H9 (cell line): ENCODE results near the gene TMEM184A. TPM values are rescaled to one million over a fixed set of nuclear protein-coding genes. Genes with fewer than 3 reads are reported as not detected.

Experiments
- DNase-seq: peaks from one replicate; pipeline ENCODE4 v3.0.0-alpha.2; 2017
- H2AFZ ChIP-seq: one replicate; pipeline ENCODE4 v1.6.1; 2013; ENCODE audit warnings: mild to moderate bottlenecking, low read length, control low read depth, moderate library complexity
- H2AK5ac ChIP-seq: 2 replicates; pipeline ENCODE4 v1.6.1; 2013; ENCODE audit warnings: low read length, control low read depth, mixed read lengths; ENCODE audit not compliant: insufficient read length
- H2BK120ac ChIP-seq: one replicate; pipeline ENCODE4 v1.6.1; 2013; ENCODE audit warnings: low read depth, mild to moderate bottlenecking, low read length, control low read depth, inconsistent platforms; ENCODE audit not compliant: poor library complexity, severe bottlenecking
- H2BK12ac ChIP-seq: 2 replicates; pipeline ENCODE4 v1.6.1; 2013; ENCODE audit warnings: low read length, control low read depth, mixed read lengths, low read depth; ENCODE audit not compliant: insufficient read length
- H2BK15ac ChIP-seq: 2 replicates; pipeline ENCODE4 v1.6.1; 2013; ENCODE audit warnings: low read depth, low read length, control low read depth
- H2BK20ac ChIP-seq: one replicate; pipeline ENCODE4 v1.6.1; 2013; ENCODE audit warnings: low read depth, mild to moderate bottlenecking, low read length, control low read depth, inconsistent platforms; ENCODE audit not compliant: poor library complexity, severe bottlenecking
- H2BK5ac ChIP-seq: 2 replicates; pipeline ENCODE4 v1.6.1; 2013; ENCODE audit warnings: low read length, control low read depth, mixed read lengths; ENCODE audit not compliant: insufficient read length
- H3K14ac ChIP-seq: 2 replicates; pipeline ENCODE4 v1.6.1; 2013; ENCODE audit warnings: low read length, control low read depth; ENCODE audit not compliant: insufficient read depth
- H3K18ac ChIP-seq: 2 replicates; pipeline ENCODE4 v1.6.1; 2013; ENCODE audit warnings: low read depth, mild to moderate bottlenecking, mixed read lengths, low read length, control low read depth; ENCODE audit not compliant: insufficient read length
- H3K23ac ChIP-seq: 2 replicates; pipeline ENCODE4 v1.6.1; 2013; ENCODE audit warnings: low read length, control low read depth, mixed read lengths, low read depth; ENCODE audit not compliant: insufficient read length
- H3K23me2 ChIP-seq: 2 replicates; pipeline ENCODE4 v1.6.1; 2013; ENCODE audit warnings: low read depth, mild to moderate bottlenecking, mixed read lengths, low read length, control low read depth; ENCODE audit not compliant: insufficient read length, poor library complexity, severe bottlenecking
- H3K27ac ChIP-seq: 2 replicates; pipeline ENCODE4 v1.5.1; 2013; ENCODE audit warnings: low read length, control low read depth, mixed read lengths, low read depth; ENCODE audit not compliant: insufficient read length
- H3K27me3 ChIP-seq: 2 replicates; pipeline ENCODE4 v1.6.1; 2013; ENCODE audit warnings: low read length, control low read depth, inconsistent platforms; ENCODE audit not compliant: insufficient read depth
- H3K4ac ChIP-seq: 2 replicates; pipeline ENCODE4 v1.6.1; 2013; ENCODE audit warnings: low read depth, mild to moderate bottlenecking, control low read depth, inconsistent platforms, low read length, moderate library complexity
- H3K4me1 ChIP-seq: 2 replicates; pipeline ENCODE4 v1.6.1; 2013; ENCODE audit warnings: low read length, control low read depth, inconsistent platforms; ENCODE audit not compliant: insufficient read depth
- H3K4me2 ChIP-seq: 2 replicates; pipeline ENCODE4 v1.6.1; 2013; ENCODE audit warnings: low read length, control low read depth, mixed read lengths; ENCODE audit not compliant: insufficient read length, insufficient read depth
- H3K56ac ChIP-seq: 2 replicates; pipeline ENCODE4 v1.6.1; 2013; ENCODE audit warnings: low read depth, mild to moderate bottlenecking, mixed read lengths, low read length, control low read depth; ENCODE audit not compliant: insufficient read length
- H3K79me1 ChIP-seq: 2 replicates; pipeline ENCODE4 v1.6.1; 2013; ENCODE audit warnings: low read depth, mild to moderate bottlenecking, moderate library complexity, low read length, control low read depth, inconsistent platforms; ENCODE audit not compliant: insufficient read depth, poor library complexity, severe bottlenecking
- H3K79me2 ChIP-seq: 2 replicates; pipeline ENCODE4 v1.6.1; 2013; ENCODE audit warnings: low read length, control low read depth, inconsistent platforms; ENCODE audit not compliant: insufficient read depth
- H3K9ac ChIP-seq: 2 replicates; pipeline ENCODE4 v1.6.1; 2013; ENCODE audit warnings: low read length, control low read depth, mixed read lengths; ENCODE audit not compliant: insufficient read length; ENCODE audit errors: extremely low read depth
- H3K9me3 ChIP-seq: one replicate; pipeline ENCODE4 v1.6.1; 2013; ENCODE audit warnings: low read depth, low read length, inconsistent platforms; ENCODE audit not compliant: control insufficient read depth
- H3T11ph ChIP-seq: one replicate; pipeline ENCODE4 v1.6.1; 2013; ENCODE audit warnings: mild to moderate bottlenecking, low read length, control low read depth, inconsistent platforms
- H4K20me1 ChIP-seq: one replicate; pipeline ENCODE4 v1.6.1; 2013; ENCODE audit not compliant: control insufficient read depth, insufficient read length, insufficient read depth
- H4K5ac ChIP-seq: 2 replicates; pipeline ENCODE4 v1.6.1; 2013; ENCODE audit warnings: low read depth, mild to moderate bottlenecking, mixed read lengths, low read length, control low read depth; ENCODE audit not compliant: insufficient read length
- H4K8ac ChIP-seq: replicated peaks from 2 replicates; pipeline ENCODE4 v1.6.1; 2013; ENCODE audit warnings: low read length, control low read depth, mixed read lengths, low read depth; ENCODE audit not compliant: insufficient read length
- H4K91ac ChIP-seq: 2 replicates; pipeline ENCODE4 v1.6.1; 2013; ENCODE audit warnings: low read depth, mild to moderate bottlenecking, moderate library complexity, mixed read lengths, low read length, control low read depth; ENCODE audit not compliant: insufficient read length
- H3K27ac Mint-ChIP-seq, 3 experiments: 2 replicates in 2 of 3; 3 replicates in 1 of 3; pipeline ENCODE4 v1.8.0; 2020 to 2021; ENCODE audit warnings: mixed read lengths in 3 of 3, mild to moderate bottlenecking in 1 of 3, moderate library complexity in 1 of 3
- H3K27me3 Mint-ChIP-seq: 2 replicates; pipeline ENCODE4 v1.8.0; 2021; ENCODE audit warnings: low read depth, mild to moderate bottlenecking, moderate library complexity, mixed read lengths
- H3K36me3 Mint-ChIP-seq, 3 experiments: 2 replicates in 2 of 3; 3 replicates in 1 of 3; pipeline ENCODE4 v1.8.0; 2020 to 2021; ENCODE audit warnings: low read depth in 3 of 3, mixed read lengths in 3 of 3; ENCODE audit not compliant: insufficient read depth in 1 of 3
- H3K4me1 Mint-ChIP-seq, 2 experiments: 2 replicates each; pipeline ENCODE4 v1.8.0; 2020; ENCODE audit warnings: mixed read lengths in 2 of 2
- H3K4me3 Mint-ChIP-seq, 2 experiments: 2 replicates in 1 of 2; 3 replicates in 1 of 2; pipeline ENCODE4 v1.8.0; 2020 to 2021; ENCODE audit warnings: mild to moderate bottlenecking in 2 of 2, mixed read lengths in 2 of 2, moderate library complexity in 1 of 2
- H3K9me3 Mint-ChIP-seq, 2 experiments: 2 replicates in 1 of 2; 3 replicates in 1 of 2; pipeline ENCODE4 v1.8.0; 2020; ENCODE audit warnings: mild to moderate bottlenecking in 2 of 2, mixed read lengths in 2 of 2, moderate library complexity in 1 of 2
- CTCF ChIP-seq: fragments of 200-600 bp; sonication (generic); conservative IDR thresholded peaks from 3 replicates; pipeline ENCODE4 v1.8.0; 2021; ENCODE audit warnings: antibody characterized with exemption, mild to moderate bottlenecking
- WGBS: extraction: QIAGEN DNeasy Blood & Tissue Kit; methylation state at CpG from one replicate; pipeline ENCODE4 v1.1.7; 2013; ENCODE audit warnings: missing lambda C conversion rate, low lambda C conversion rate, mixed read lengths; ENCODE audit not compliant: insufficient read length; ENCODE audit errors: extremely low coverage; 5-methylcytosine and 5-hydroxymethylcytosine counted together
- total RNA-seq: library from RNA; stranded (reverse); gene quantifications from 2 replicates; pipeline ENCODE4 v1.2.1, GENCODE V29; 2021

Gene TMEM184A
- total RNA-seq, 1 experiment from 2014 or later, result 1.3 TPM

GRCh38 chr7:1593091-1593866, 37.3 kb upstream of the TMEM184A start:
- Histone ChIP-seq H3K4ac (no peak overlapping the region), H2AK5ac (no peak overlapping the region), H4K5ac (no peak overlapping the region), H4K20me1 (no peaks in the 10 kb centered on the region), H4K91ac (no peak overlapping the region), H3K4me1 (no peaks in the 10 kb centered on the region), H2BK20ac (no peak overlapping the region), H3K27ac (no peak overlapping the region), H3K79me1 (no peaks in the 10 kb centered on the region), H3K14ac (no peak overlapping the region), H3K23ac (no peak overlapping the region), H3K4me2 (no peak overlapping the region), H2BK120ac (no peak overlapping the region), H3K56ac (no peak overlapping the region), H2AFZ (no peak overlapping the region), H2BK12ac (no peak overlapping the region), H3K9me3 (no peaks in the 10 kb centered on the region), H3K27me3 (no peaks in the 10 kb centered on the region), H3K79me2 (no peaks in the 10 kb centered on the region), H2BK15ac (no peak overlapping the region), H4K8ac (no peak overlapping the region), H3T11ph (no peak overlapping the region), H3K9ac (no peak overlapping the region), H2BK5ac (no peak overlapping the region), H3K23me2 (no peaks in the 10 kb centered on the region), H3K18ac (no peak overlapping the region)
- peaks cover 5 to 7% of the 10 kb centered on the region in 2 experiments; a peak in 3 of 5 replicates for H3K9me3 Mint-ChIP-seq
- WGBS, result no CpG with 5 or more reads among the region's 19 CpGs
- TF ChIP-seq CTCF, result peak; percentile 41; the same call in 1 of the 3 replicates
- peaks cover under 1 to 12% (median 2%) of the 10 kb centered on the region in 3 experiments; a peak in 6 of 7 replicates for H3K36me3 Mint-ChIP-seq
- H3K4me1 Mint-ChIP-seq, result peaks cover 11 to 14% of the 10 kb centered on the region in 2 experiments
- peaks cover 22% of the 10 kb centered on the region for H3K27me3 Mint-ChIP-seq
- H3K27ac Mint-ChIP-seq, result no peak overlapping the region
- no peak overlapping the region for H3K4me3 Mint-ChIP-seq
- peak; percentile 52 for DNase-seq
